Fibroblast of skin of left biceps (primary cell): Measurements from ENCODE around the gene SERINC1.

ENCODE experiments used
- DNase-seq, 2 experiments: peaks; one replicate each; pipeline ENCODE4 v3.0.0-alpha.2; 2013; ENCODE audit warnings: low read depth in 2 of 2

The SERINC1 gene

GRCh38 chr6:122432816-122433215, 38.8 kb downstream of the SERINC1 start:
- DNase-seq, result no peak

- no peak for DNase-seq
Observed at GRCh38 chr6:122431780-122432179, 39.8 kb downstream of the SERINC1 start.

GRCh38 chr6:122429323-122429722, 42.3 kb downstream of the SERINC1 start:
- no peak for DNase-seq

- DNase-seq, result peak; percentile 11 to 17
Observed at GRCh38 chr6:122428781-122429180, 42.8 kb downstream of the SERINC1 start.

- DNase-seq, result no peak
Observed at GRCh38 chr6:122426597-122426996, 45.0 kb downstream of the SERINC1 start.

GRCh38 chr6:122423734-122424133, 47.9 kb downstream of the SERINC1 start:
- DNase-seq, result no peak

- DNase-seq, result no peak
Observed at GRCh38 chr6:122422614-122423267, 48.9 kb downstream of the SERINC1 start.

- DNase-seq, result no peak
Observed at GRCh38 chr6:122422003-122422402, 49.6 kb downstream of the SERINC1 start.

- DNase-seq, result no peak
Observed at GRCh38 chr6:122416825-122417224, 54.8 kb downstream of the SERINC1 start.

- DNase-seq, result no peak
Observed at GRCh38 chr6:122412001-122412400, 59.6 kb downstream of the SERINC1 start.

GRCh38 chr6:122408702-122409458, 62.7 kb downstream of the SERINC1 start:
- DNase-seq, result no peak

- DNase-seq, result no peak
Observed at GRCh38 chr6:122408240-122408639, 63.4 kb downstream of the SERINC1 start.

GRCh38 chr6:122407712-122408111, 63.9 kb downstream of the SERINC1 start:
- no peak for DNase-seq

GRCh38 chr6:122406187-122406586, 65.4 kb downstream of the SERINC1 start:
- no peak for DNase-seq

GRCh38 chr6:122405417-122405816, 66.2 kb downstream of the SERINC1 start:
- DNase-seq, result no peak

- DNase-seq, result no peak
Observed at GRCh38 chr6:122404444-122404843, 67.2 kb downstream of the SERINC1 start.

GRCh38 chr6:122401104-122401503, 70.5 kb downstream of the SERINC1 start:
- no peak for DNase-seq

- DNase-seq, result no peak
Observed at GRCh38 chr6:122400462-122401089, 71.0 kb downstream of the SERINC1 start.

- no peak for DNase-seq
Observed at GRCh38 chr6:122400121-122400450, 71.5 kb downstream of the SERINC1 start.

- peak; percentile 96 to 97 for DNase-seq
Observed at GRCh38 chr6:122399348-122400120, 72.1 kb downstream of the SERINC1 start, which contains the start of gene HSF2. TSS of gene HSF2 (plus strand) at chr6:122399652. CDS start at chr6:122399738, 86 bp downstream.

- no peak for DNase-seq
Observed at GRCh38 chr6:122399055-122399347, 72.6 kb downstream of the SERINC1 start.

- no peak for DNase-seq
Observed at GRCh38 chr6:122394016-122394415, 77.6 kb downstream of the SERINC1 start.
